ENCODE measurements around the gene RBMS2.

Gene RBMS2

DNA sequence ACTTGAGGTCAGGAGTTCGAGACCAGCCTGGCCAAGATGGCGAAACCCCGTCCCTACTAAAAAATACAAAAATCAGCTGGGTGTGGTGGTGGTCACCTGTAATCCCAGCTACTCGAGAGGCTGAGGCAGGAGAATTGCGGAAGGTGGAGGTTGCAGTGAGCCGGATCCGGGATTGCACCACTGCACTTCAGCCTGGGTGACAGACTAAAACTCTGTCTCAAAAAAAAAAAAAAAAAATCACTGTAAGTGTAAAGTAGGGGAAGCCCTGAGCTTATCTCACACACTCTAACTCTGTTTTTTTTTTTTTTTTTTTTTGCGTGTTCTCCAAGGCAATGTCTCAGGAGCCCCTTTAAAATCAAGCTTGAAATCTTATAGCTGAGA, 421 bp upstream of the RBMS2 start:
- Histone ChIP-seq H3K4ac (ENCODE audit: low read depth, low read length) (no peak overlapping the region), H4K12ac (ENCODE audit: low read depth, low read length) (peak overlapping the region; percentile 2), H3K4me3 (ENCODE audit: low read depth, low read length) (no peak overlapping the region), H3K4me2 (ENCODE audit: low read length) (no peak overlapping the region), H3K36me3 (ENCODE audit: control insufficient read depth in 1 of 2, insufficient read depth in 2 of 2, low read length in 2 of 2) (peaks cover 0 to 2% of the 10 kb centered on the region in 2 experiments), H3K9me3 (ENCODE audit: insufficient read depth, low read depth, low read length) (no peaks in the 10 kb centered on the region), H3K27me3 (ENCODE audit: insufficient read depth, low read length) (no peaks in the 10 kb centered on the region), H3K9ac (ENCODE audit: low read length) (no peak overlapping the region), H3K79me2 (ENCODE audit: control insufficient read depth, insufficient read depth, low read length, poor library complexity) (peaks cover 11% of the 10 kb centered on the region), H3K79me1 (ENCODE audit: low read length) (peaks cover 15% of the 10 kb centered on the region), H3K27ac (ENCODE audit: low read depth, low read length) (no peak overlapping the region), H2BK120ac (ENCODE audit: insufficient read depth, low read length, poor library complexity) (peak overlapping the region; percentile 20), H4K91ac (ENCODE audit: low read depth, low read length) (peak overlapping the region; percentile 62), H2BK12ac (ENCODE audit: low read length) (peak overlapping the region; percentile 8), H4K8ac (ENCODE audit: low read depth, low read length) (no peak overlapping the region), H3K23ac (ENCODE audit: low read length) (no peak overlapping the region), H3K4me1 (ENCODE audit: control insufficient read depth in 1 of 2, insufficient read depth in 2 of 2, low read length in 2 of 2) (peaks cover 0 to 5% of the 10 kb centered on the region in 2 experiments), H2AFZ (ENCODE audit: insufficient read depth, low read length, poor library complexity) (no peak overlapping the region), H2AK5ac (ENCODE audit: low read length) (peak overlapping the region; percentile 79), H3K14ac (ENCODE audit: low read length) (peak overlapping the region; percentile 14), H3K18ac (ENCODE audit: low read length) (no peak overlapping the region), H2BK5ac (ENCODE audit: low read depth, low read length, poor library complexity) (no peak overlapping the region)
- DNase-seq = peak; percentile 27 to 55
- WGBS (ENCODE audit: extremely low coverage, insufficient coverage, insufficient read length) = no CpG with 5 or more reads among the region's 8 CpGs

DNA sequence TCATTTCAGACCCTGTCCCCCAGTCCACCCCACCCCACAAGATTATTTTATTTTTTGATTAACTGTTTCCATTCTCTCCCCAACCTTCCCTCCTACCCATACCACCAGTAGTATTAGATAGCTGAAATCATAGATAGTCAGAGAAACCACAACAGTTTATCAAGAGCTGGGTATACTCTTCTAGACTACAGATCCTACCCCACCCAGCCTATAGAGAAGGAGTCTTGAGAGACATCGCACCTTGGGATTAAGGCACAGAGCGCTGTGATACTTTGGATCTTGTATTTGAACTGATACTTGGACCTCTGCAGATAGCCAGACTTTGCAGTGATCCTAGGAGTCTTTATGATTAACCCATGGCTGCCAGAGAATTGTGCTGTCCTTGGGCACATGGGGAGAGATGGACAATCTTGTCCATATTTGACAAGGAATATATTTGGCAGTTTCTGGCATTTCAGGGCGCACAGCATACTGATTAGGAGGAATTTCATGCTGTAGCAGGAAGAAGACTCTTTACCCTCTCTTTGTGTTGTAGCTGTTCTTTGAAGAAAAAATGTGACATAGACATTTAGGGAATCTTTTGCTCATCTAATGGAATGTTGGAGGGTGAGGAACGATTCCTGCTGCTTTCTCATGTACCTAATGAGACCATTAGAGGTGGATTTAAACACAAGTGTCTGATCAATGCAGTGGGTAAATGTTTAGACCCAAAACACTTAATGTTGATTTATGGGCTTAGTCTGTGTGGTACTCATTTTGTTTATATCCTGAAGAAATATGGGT, 982 bp downstream of the RBMS2 start:
- Histone ChIP-seq H3K9ac (ENCODE audit: low read length) (peak overlapping the region; percentile 70), H3K36me3 (ENCODE audit: control insufficient read depth in 1 of 2, insufficient read depth in 2 of 2, low read length in 2 of 2) (peaks cover 0 to 2% of the 10 kb centered on the region in 2 experiments), H3K14ac (ENCODE audit: low read length) (peak overlapping the region; percentile 63), H4K91ac (ENCODE audit: low read depth, low read length) (peak overlapping the region; percentile 74), H3K27me3 (ENCODE audit: insufficient read depth, low read length) (no peaks in the 10 kb centered on the region), H3K79me1 (ENCODE audit: low read length) (peaks cover 22% of the 10 kb centered on the region), H3K18ac (ENCODE audit: low read length) (peak overlapping the region; percentile 62), H2AK5ac (ENCODE audit: low read length) (peak overlapping the region; percentile 71), H4K12ac (ENCODE audit: low read depth, low read length) (no peak overlapping the region), H3K27ac (ENCODE audit: low read depth, low read length) (peak overlapping the region; percentile 73), H3K4ac (ENCODE audit: low read depth, low read length) (peak overlapping the region; percentile 49), H3K9me3 (ENCODE audit: insufficient read depth, low read depth, low read length) (no peaks in the 10 kb centered on the region), H3K23ac (ENCODE audit: low read length) (no peak overlapping the region), H3K4me2 (ENCODE audit: low read length) (peak overlapping the region; percentile 90), H2BK120ac (ENCODE audit: insufficient read depth, low read length, poor library complexity) (peak overlapping the region; percentile 68), H2BK12ac (ENCODE audit: low read length) (peak overlapping the region; percentile 6), H2BK5ac (ENCODE audit: low read depth, low read length, poor library complexity) (peak overlapping the region; percentile 36), H4K8ac (ENCODE audit: low read depth, low read length) (no peak overlapping the region), H3K79me2 (ENCODE audit: control insufficient read depth, insufficient read depth, low read length, poor library complexity) (peaks cover 13% of the 10 kb centered on the region), H2AFZ (ENCODE audit: insufficient read depth, low read length, poor library complexity) (no peak overlapping the region), H3K4me3 (ENCODE audit: low read depth, low read length) (peak overlapping the region; percentile 43), H3K4me1 (ENCODE audit: control insufficient read depth in 1 of 2, insufficient read depth in 2 of 2, low read length in 2 of 2) (peaks cover 3 to 9% of the 10 kb centered on the region in 2 experiments)
- peak; percentile 18 to 68 for DNase-seq
- WGBS (ENCODE audit: extremely low coverage, insufficient coverage, insufficient read length) = no CpG with 5 or more reads among the region's 4 CpGs

GRCh38 chr12:56528846-56529245, 7.2 kb downstream of the RBMS2 start:
- no CpG with 5 or more reads among the region's 1 CpG for whole genome bisulfite sequencing (ENCODE audit: extremely low coverage, insufficient coverage, insufficient read length)
- Histone ChIP-seq H4K12ac (ENCODE audit: low read depth, low read length) (no peak overlapping the region), H3K79me2 (ENCODE audit: control insufficient read depth, insufficient read depth, low read length, poor library complexity) (peaks cover 11% of the 10 kb centered on the region), H3K14ac (ENCODE audit: low read length) (no peak overlapping the region), H3K36me3 (ENCODE audit: control insufficient read depth in 1 of 2, insufficient read depth in 2 of 2, low read length in 2 of 2) (peaks cover 2 to 6% of the 10 kb centered on the region in 2 experiments), H2BK5ac (ENCODE audit: low read depth, low read length, poor library complexity) (peak overlapping the region; percentile 31), H3K4me3 (ENCODE audit: low read depth, low read length) (no peak overlapping the region), H3K27me3 (ENCODE audit: insufficient read depth, low read length) (no peaks in the 10 kb centered on the region), H2BK120ac (ENCODE audit: insufficient read depth, low read length, poor library complexity) (no peak overlapping the region), H3K9me3 (ENCODE audit: insufficient read depth, low read depth, low read length) (no peaks in the 10 kb centered on the region), H3K79me1 (ENCODE audit: low read length) (peaks cover 10% of the 10 kb centered on the region), H3K9ac (ENCODE audit: low read length) (no peak overlapping the region), H3K4me1 (ENCODE audit: control insufficient read depth in 1 of 2, insufficient read depth in 2 of 2, low read length in 2 of 2) (peaks cover 7 to 11% of the 10 kb centered on the region in 2 experiments), H3K4ac (ENCODE audit: low read depth, low read length) (peak overlapping the region; percentile 62), H3K4me2 (ENCODE audit: low read length) (no peak overlapping the region), H3K18ac (ENCODE audit: low read length) (no peak overlapping the region), H4K91ac (ENCODE audit: low read depth, low read length) (peak overlapping the region; percentile 57), H2AFZ (ENCODE audit: insufficient read depth, low read length, poor library complexity) (no peak overlapping the region), H4K8ac (ENCODE audit: low read depth, low read length) (no peak overlapping the region), H2BK12ac (ENCODE audit: low read length) (no peak overlapping the region), H3K27ac (ENCODE audit: low read depth, low read length) (no peak overlapping the region), H3K23ac (ENCODE audit: low read length) (no peak overlapping the region), H2AK5ac (ENCODE audit: low read length) (no peak overlapping the region)
- DNase-seq = no peak

DNA sequence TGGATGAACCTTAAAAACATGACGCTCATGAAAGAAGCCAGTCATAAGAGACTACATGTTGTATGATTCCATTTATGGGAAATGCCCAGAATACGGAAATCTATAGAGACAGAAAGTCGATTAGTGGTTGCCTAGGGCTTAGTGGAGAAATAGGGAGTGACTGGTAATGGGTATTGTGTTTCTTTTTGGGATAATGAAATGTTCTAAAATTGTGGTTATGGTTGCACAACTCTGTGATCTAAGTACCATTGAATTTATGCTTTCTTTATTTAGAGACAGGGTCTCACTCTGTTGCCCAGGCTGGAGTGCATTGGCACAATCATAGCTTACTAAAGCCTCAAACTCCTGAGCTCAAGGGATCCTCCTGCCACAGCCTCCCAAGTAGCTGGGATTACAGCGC, 8.0 kb downstream of the RBMS2 start:
- H4K12ac ChIP-seq (ENCODE audit: low read depth, low read length) = no peak overlapping the region
- no peak overlapping the region for H3K4me2 ChIP-seq (ENCODE audit: low read length)
- H4K91ac ChIP-seq (ENCODE audit: low read depth, low read length) = no peak overlapping the region
- DNase-seq = no peak
- no peak overlapping the region for H4K8ac ChIP-seq (ENCODE audit: low read depth, low read length)
- H2BK5ac ChIP-seq (ENCODE audit: low read depth, low read length, poor library complexity) = no peak overlapping the region
- no CpG with 5 or more reads among the region's 4 CpGs for WGBS (ENCODE audit: extremely low coverage, insufficient coverage, insufficient read length)
- H3K4me3 ChIP-seq (ENCODE audit: low read depth, low read length) = no peak overlapping the region
- H3K9ac ChIP-seq (ENCODE audit: low read length) = no peak overlapping the region
- no peaks in the 10 kb centered on the region for H3K27me3 ChIP-seq (ENCODE audit: insufficient read depth, low read length)
- no peak overlapping the region for H2BK12ac ChIP-seq (ENCODE audit: low read length)
- H3K4ac ChIP-seq (ENCODE audit: low read depth, low read length) = no peak overlapping the region
- no peak overlapping the region for H3K27ac ChIP-seq (ENCODE audit: low read depth, low read length)
- peaks cover 10% of the 10 kb centered on the region for H3K79me1 ChIP-seq (ENCODE audit: low read length)
- no peak overlapping the region for H3K18ac ChIP-seq (ENCODE audit: low read length)
- no peak overlapping the region for H2AK5ac ChIP-seq (ENCODE audit: low read length)
- H3K79me2 ChIP-seq (ENCODE audit: control insufficient read depth, insufficient read depth, low read length, poor library complexity) = peaks cover 8% of the 10 kb centered on the region
- peaks cover 2 to 6% of the 10 kb centered on the region in 2 experiments for H3K36me3 ChIP-seq (ENCODE audit: control insufficient read depth in 1 of 2, insufficient read depth in 2 of 2, low read length in 2 of 2)
- no peaks in the 10 kb centered on the region for H3K9me3 ChIP-seq (ENCODE audit: insufficient read depth, low read depth, low read length)
- H3K23ac ChIP-seq (ENCODE audit: low read length) = no peak overlapping the region
- no peak overlapping the region for H2BK120ac ChIP-seq (ENCODE audit: insufficient read depth, low read length, poor library complexity)
- no peak overlapping the region for H3K14ac ChIP-seq (ENCODE audit: low read length)
- no peak overlapping the region for H2AFZ ChIP-seq (ENCODE audit: insufficient read depth, low read length, poor library complexity)
- H3K4me1 ChIP-seq (ENCODE audit: control insufficient read depth in 1 of 2, insufficient read depth in 2 of 2, low read length in 2 of 2) = peaks cover 7 to 8% of the 10 kb centered on the region in 2 experiments
